ENCODE results near the gene TMEM41B.
"Not testable (repeated sequence)": the region's sequence is repeated elsewhere in the genome, so short reads cannot be mapped to it uniquely, and the experiment has no call there.

The TMEM41B gene

DNA sequence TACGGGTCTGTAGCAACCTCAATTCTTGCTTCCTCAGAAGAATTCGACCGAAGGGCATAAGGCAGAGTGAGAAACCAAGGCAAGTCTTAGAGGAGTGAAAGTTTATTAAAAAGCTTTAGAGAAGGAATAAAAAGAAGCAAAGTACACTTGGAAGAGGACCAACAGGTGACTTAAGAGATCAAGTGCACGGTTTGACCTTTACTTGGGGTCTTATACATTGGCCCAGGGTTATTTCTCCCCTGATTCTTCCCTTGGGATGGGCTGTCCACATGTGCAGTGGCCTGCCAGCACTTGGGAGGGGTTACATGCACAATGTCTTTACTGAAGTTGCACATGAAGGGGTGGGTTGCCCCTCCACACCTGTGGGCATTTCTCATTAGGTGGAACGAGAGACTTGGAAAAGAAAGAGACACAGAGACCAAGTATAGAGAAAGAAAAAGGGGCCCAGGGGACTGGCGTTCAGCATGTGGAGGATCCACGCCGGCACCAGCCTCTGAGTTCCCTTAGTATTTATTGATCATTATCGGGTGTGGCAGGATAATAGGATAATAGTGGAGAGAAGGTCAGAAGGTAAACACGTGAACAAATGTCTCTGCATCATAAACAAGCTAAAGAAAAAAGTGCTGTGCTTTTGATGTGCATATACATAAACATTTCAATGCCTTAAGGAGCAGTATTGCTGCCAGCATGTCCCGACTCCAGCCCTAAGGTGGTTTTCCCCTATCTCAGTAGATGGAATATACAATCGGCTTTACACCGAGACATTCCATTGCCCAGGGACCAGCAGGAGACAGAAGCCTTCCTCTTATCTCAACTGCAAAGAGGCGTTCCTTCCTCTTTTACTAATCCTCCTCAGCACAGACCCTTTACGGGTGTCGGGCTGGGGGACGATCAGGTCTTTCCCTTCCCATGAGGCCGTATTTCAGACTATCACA is 4.3 kb upstream of the TMEM41B start:
- H3K4me3 Mint-ChIP-seq, H3K9me3 Mint-ChIP-seq, ATAC-seq: not testable (repeated sequence)

GRCh38 chr11:9316334-9316733 is 1.9 kb upstream of the TMEM41B start:
- H3K4me1 Mint-ChIP-seq: peaks cover 29% of the 10 kb centered on the region
- no peak overlapping the region for H3K4me3 Mint-ChIP-seq
- H3K9me3 Mint-ChIP-seq: no peaks in the 10 kb centered on the region
- peaks cover 18% of the 10 kb centered on the region for H3K27me3 Mint-ChIP-seq
- no peak for ATAC-seq
- no peak overlapping the region for H3K27ac Mint-ChIP-seq
- peaks cover under 1% of the 10 kb centered on the region for H3K36me3 Mint-ChIP-seq

More for the DNA sequence above, 4.3 kb upstream of the TMEM41B start:
- H3K27me3 Mint-ChIP-seq: peaks cover 18% of the 10 kb centered on the region
- H3K27ac Mint-ChIP-seq, H3K36me3 Mint-ChIP-seq: not testable (repeated sequence)
- H3K4me1 Mint-ChIP-seq: peaks cover 10% of the 10 kb centered on the region

- peak overlapping the region; percentile 96 for H3K27ac Mint-ChIP-seq
- H3K4me3 Mint-ChIP-seq: peak overlapping the region; percentile 98
- H3K4me1 Mint-ChIP-seq: peaks cover 37% of the 10 kb centered on the region
- no peak for ATAC-seq
- peaks cover 15% of the 10 kb centered on the region for H3K27me3 Mint-ChIP-seq
- H3K9me3 Mint-ChIP-seq: no peaks in the 10 kb centered on the region
- H3K36me3 Mint-ChIP-seq: peaks cover 7% of the 10 kb centered on the region
Measured at GRCh38 chr11:9315078-9315688, 790 bp upstream of the TMEM41B start.

DNA sequence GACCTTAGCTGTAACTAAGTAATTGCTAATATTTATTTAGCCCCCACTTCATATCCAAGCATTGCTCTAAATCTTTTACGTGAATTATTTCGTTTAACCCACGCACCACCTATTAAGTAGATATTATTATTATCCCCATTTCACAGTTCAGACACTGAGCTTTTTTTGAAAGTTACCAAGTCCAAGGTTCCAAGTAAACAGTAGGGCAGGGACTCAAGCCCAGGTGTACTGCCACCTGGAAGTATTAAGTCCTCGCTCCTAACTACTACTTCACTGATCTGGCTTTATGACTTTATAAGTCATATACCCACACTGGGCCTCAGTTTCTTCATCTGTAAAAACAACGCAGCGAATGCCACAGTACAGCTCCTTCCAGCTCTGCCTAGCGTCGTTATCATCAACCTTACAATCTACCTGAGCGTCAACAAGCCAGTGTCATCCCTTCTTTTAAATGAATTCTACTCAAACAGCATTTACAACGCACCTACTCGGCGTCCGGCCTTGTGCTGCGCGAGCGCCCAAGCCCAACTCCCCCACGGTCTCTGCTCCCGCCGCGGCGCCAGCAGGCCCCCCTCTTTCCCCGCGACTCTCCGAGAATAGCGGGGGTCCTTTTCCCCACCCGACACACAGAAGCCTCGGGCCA is 624 bp downstream of the TMEM41B start:
- Mint-ChIP-seq H3K36me3 (peaks cover 7% of the 10 kb centered on the region), H3K9me3 (no peaks in the 10 kb centered on the region), H3K27ac (peak overlapping the region; percentile 96), H3K4me3 (peak overlapping the region; percentile 98), H3K27me3 (peaks cover 9% of the 10 kb centered on the region), H3K4me1 (peaks cover 36% of the 10 kb centered on the region)
- peak; percentile 5 for ATAC-seq

DNA sequence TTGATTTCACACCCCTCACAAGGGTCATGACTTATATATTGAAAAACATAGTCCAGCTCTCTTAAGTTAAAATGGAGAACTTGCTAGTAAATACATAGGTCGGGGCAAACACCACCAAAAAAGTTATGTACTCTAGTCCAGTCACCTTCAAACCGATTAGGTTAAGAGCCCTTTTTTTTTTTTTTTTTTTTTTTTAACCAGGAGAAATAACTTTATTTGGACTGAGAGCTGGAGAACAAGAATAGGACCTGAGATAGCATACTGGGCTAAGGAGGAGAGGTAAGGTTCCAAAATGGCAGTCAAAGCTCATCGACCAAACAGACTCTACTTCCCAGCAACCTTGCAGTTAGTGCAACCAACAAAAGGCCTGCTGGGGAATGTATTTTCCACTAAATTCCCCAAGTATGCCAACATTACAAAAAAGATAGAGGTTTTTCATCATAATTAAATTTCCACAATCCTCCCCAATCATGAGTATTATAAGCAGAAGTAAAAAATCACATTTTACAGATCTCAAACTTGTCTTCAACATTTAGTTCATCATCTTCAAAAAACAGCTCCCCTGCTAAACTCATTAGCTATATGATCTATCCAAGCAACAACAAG is 3.8 kb downstream of the TMEM41B start:
- no peaks in the 10 kb centered on the region for H3K27me3 Mint-ChIP-seq
- no peak for ATAC-seq
- peaks cover 20% of the 10 kb centered on the region for H3K36me3 Mint-ChIP-seq
- no peak overlapping the region for H3K4me3 Mint-ChIP-seq
- H3K4me1 Mint-ChIP-seq: peaks cover 46% of the 10 kb centered on the region
- H3K9me3 Mint-ChIP-seq: peaks cover 3% of the 10 kb centered on the region
- H3K27ac Mint-ChIP-seq: no peak overlapping the region

- H3K27ac Mint-ChIP-seq: no peak overlapping the region
- H3K36me3 Mint-ChIP-seq: peaks cover 13% of the 10 kb centered on the region
- H3K9me3 Mint-ChIP-seq: peaks cover 3% of the 10 kb centered on the region
- no peak for ATAC-seq
- H3K27me3 Mint-ChIP-seq: no peaks in the 10 kb centered on the region
- H3K4me3 Mint-ChIP-seq: no peak overlapping the region
- H3K4me1 Mint-ChIP-seq: peaks cover 25% of the 10 kb centered on the region
Measured at GRCh38 chr11:9304178-9304577, 10.2 kb downstream of the TMEM41B start.

GRCh38 chr11:9302448-9302847 is 11.9 kb downstream of the TMEM41B start:
- Mint-ChIP-seq H3K36me3 (peaks cover 6% of the 10 kb centered on the region), H3K27me3 (no peaks in the 10 kb centered on the region), H3K9me3 (no peaks in the 10 kb centered on the region), H3K4me3 (no peak overlapping the region), H3K4me1 (peaks cover 17% of the 10 kb centered on the region), H3K27ac (no peak overlapping the region)
- ATAC-seq: no peak

DNA sequence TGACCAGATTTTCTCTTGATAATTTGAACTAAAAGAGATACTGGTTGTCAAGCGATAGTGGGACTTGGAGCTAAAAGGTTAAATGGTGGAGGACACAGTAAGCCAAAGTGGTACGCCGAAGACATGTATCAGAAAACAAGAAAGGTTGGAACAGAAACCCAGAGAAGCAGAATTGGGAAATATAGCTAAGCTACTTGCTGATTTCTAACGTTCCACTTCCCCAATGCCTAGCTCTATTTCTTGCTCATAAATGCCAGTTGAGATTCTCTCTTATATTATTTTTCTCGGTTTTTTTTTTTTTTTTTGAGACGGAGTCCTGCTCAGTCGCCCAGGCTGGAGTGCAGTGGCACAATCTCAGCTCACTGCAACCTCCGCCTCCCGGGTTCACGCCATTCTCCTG is 12.7 kb downstream of the TMEM41B start:
- no peaks in the 10 kb centered on the region for H3K27me3 Mint-ChIP-seq
- ATAC-seq: peak; percentile 55
- H3K9me3 Mint-ChIP-seq: no peaks in the 10 kb centered on the region
- H3K4me3 Mint-ChIP-seq: no peak overlapping the region
- peaks cover 13% of the 10 kb centered on the region for H3K4me1 Mint-ChIP-seq
- no peak overlapping the region for H3K27ac Mint-ChIP-seq
- peaks cover 2% of the 10 kb centered on the region for H3K36me3 Mint-ChIP-seq

DNA sequence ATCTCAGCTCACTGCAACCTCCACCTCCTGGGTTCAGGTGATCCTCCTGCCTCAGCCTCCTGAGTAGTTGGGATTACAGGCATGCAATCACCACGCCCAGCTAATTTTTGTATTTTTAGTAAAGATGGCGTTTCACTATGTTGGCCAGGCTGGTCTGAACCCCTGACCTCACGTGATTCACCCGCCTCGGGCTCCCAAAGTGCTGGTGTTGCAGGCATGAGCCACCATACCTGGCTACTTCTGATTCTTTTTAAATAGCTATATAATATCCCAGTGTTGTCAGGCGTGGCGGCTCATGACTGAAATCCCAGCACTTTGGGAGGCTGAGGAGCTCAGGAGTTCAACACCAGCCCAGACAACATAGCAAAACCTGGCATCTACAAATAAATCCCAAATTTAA is 20.7 kb downstream of the TMEM41B start:
- H3K9me3 Mint-ChIP-seq: no peaks in the 10 kb centered on the region
- H3K4me1 Mint-ChIP-seq: peaks cover 10% of the 10 kb centered on the region
- H3K36me3 Mint-ChIP-seq: peaks cover 17% of the 10 kb centered on the region
- ATAC-seq: no peak
- H3K27ac Mint-ChIP-seq: no peak overlapping the region
- no peaks in the 10 kb centered on the region for H3K27me3 Mint-ChIP-seq
- H3K4me3 Mint-ChIP-seq: no peak overlapping the region

DNA sequence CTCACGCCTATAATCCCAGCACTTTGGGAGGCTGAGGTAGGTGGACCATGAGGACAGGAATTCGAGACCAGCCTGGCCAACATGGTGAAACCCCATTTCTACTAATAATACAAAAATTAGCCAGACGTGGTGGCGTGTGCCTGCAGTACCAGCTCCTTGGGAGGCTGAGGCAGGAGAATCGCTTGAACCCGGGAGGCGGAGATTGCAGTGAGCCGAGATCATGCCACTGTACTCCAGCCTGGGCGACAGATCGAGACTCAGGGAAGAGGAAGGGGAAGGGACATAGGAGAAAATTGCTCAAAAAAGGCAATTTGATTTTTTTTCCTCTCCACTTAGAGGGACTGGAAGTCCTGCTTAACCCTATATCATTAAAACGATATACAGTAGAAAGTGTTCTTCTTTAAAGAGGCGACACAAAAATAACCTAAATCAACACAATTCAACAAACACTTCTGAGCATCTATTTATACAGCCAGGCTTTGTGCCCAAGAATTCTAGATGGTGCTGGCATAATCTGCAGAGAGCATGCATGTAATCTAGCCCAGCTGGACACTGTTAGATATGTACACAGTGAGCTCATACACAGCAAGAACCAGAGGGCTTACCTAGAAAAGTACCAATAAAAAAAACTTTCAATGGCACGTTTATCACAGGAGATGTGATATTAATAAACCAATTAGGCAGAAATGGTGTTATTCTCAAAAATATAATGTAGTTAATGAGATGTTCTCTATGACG is 28.4 kb downstream of the TMEM41B start:
- Mint-ChIP-seq H3K4me3 (no peak overlapping the region), H3K4me1 (peaks cover 12% of the 10 kb centered on the region), H3K9me3 (no peaks in the 10 kb centered on the region), H3K27ac (no peak overlapping the region), H3K27me3 (no peaks in the 10 kb centered on the region), H3K36me3 (peaks cover 29% of the 10 kb centered on the region)
- no peak for ATAC-seq

- no peaks in the 10 kb centered on the region for H3K9me3 Mint-ChIP-seq
- no peak overlapping the region for H3K4me3 Mint-ChIP-seq
- peak overlapping the region; percentile 69 for H3K27ac Mint-ChIP-seq
- H3K36me3 Mint-ChIP-seq: peaks cover 14% of the 10 kb centered on the region
- ATAC-seq: peak; percentile 66
- H3K27me3 Mint-ChIP-seq: no peaks in the 10 kb centered on the region
- peaks cover 12% of the 10 kb centered on the region for H3K4me1 Mint-ChIP-seq
Measured at GRCh38 chr11:9280655-9281301, 33.6 kb downstream of the TMEM41B start.

- H3K4me1 Mint-ChIP-seq: peaks cover 19% of the 10 kb centered on the region
- no peak overlapping the region for H3K27ac Mint-ChIP-seq
- ATAC-seq: no peak
- no peaks in the 10 kb centered on the region for H3K9me3 Mint-ChIP-seq
- no peaks in the 10 kb centered on the region for H3K27me3 Mint-ChIP-seq
- H3K4me3 Mint-ChIP-seq: no peak overlapping the region
- H3K36me3 Mint-ChIP-seq: peaks cover under 1% of the 10 kb centered on the region
Measured at GRCh38 chr11:9277176-9277575, 37.2 kb downstream of the TMEM41B start.

DNA sequence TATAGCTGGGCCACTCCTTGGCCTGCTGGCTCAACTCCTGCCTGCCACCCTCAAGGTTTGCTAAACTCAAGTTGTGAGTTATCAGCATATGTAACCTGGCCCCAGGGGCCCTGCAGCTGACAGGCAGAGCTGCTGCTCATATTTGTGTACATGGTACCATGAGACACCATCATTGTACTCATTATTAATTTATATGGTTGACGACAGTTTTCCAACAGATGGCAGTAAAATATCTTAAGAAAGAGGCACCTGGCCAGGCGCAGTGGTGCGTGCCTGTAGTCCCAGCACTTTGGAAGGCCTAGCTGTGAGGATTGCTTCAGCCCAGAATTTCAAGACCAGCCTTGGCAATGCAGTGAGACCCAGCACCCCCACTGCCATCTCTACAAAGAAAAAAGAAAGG is 37.8 kb downstream of the TMEM41B start:
- H3K4me1 Mint-ChIP-seq: peaks cover 19% of the 10 kb centered on the region
- no peak for ATAC-seq
- no peaks in the 10 kb centered on the region for H3K36me3 Mint-ChIP-seq
- no peaks in the 10 kb centered on the region for H3K9me3 Mint-ChIP-seq
- H3K27ac Mint-ChIP-seq: no peak overlapping the region
- H3K27me3 Mint-ChIP-seq: no peaks in the 10 kb centered on the region
- H3K4me3 Mint-ChIP-seq: no peak overlapping the region

GRCh38 chr11:9274499-9275258 is 39.7 kb downstream of the TMEM41B start:
- H3K36me3 Mint-ChIP-seq: no peaks in the 10 kb centered on the region
- H3K27ac Mint-ChIP-seq: no peak overlapping the region
- no peaks in the 10 kb centered on the region for H3K27me3 Mint-ChIP-seq
- no peaks in the 10 kb centered on the region for H3K9me3 Mint-ChIP-seq
- ATAC-seq: no peak
- peaks cover 7% of the 10 kb centered on the region for H3K4me1 Mint-ChIP-seq
- H3K4me3 Mint-ChIP-seq: no peak overlapping the region

Measured in stimulated activated memory B cell treated with anti-CD40 and anti-IgM and Interleukin-4, amounts not matched to agents 10 μg/mL and 1 μg/mL and 100 μg/mL, for 72 hours (primary cell).